Measurements from ENCODE around the gene MSH2. TPM values are rescaled to one million over a fixed set of nuclear protein-coding genes. Genes with fewer than 3 reads are reported as not detected.
"Not testable (repeated sequence)": the region's sequence is repeated elsewhere in the genome, so short reads cannot be mapped to it uniquely, and the experiment has no call there.

The MSH2 gene
- total RNA-seq, 1 experiment from 2014 or later, result 139 TPM

DNA sequence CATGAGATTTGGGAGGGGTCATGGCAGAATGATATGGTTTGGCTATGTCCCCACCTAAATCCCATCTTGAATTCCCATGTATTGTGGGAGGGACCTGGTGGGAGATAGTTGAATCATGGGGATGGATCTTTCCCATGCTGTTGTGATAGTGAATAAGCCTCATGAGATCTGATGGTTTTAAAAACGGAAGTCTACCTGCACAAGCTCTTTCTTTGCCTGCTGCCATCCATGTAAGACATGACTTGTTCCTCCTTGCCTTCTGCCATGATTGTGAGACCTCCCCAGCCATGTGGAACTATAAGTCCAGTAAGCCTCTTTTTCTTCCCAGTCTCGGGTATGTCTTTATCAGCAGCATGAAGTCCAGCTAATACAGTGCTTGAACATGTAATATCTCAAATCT, 5.0 kb downstream of the MSH2 start:
- peaks cover 14 to 24% of the 10 kb centered on the region in 2 experiments for H3K9me3 Mint-ChIP-seq
- not testable (repeated sequence) for H2BK120ac ChIP-seq (ENCODE audit: low read depth, low read length, poor library complexity, severe bottlenecking); H3K9me3 ChIP-seq (ENCODE audit: control insufficient read depth, low read depth, low read length); H2BK20ac ChIP-seq (ENCODE audit: low read depth, low read length, poor library complexity, severe bottlenecking); H2BK15ac ChIP-seq (ENCODE audit: low read depth, low read length); H2AFZ ChIP-seq (ENCODE audit: low read length); H3K4me2 ChIP-seq (ENCODE audit: insufficient read depth, insufficient read length, low read length); DNase-seq; H3K56ac ChIP-seq (ENCODE audit: insufficient read length, low read depth, low read length); H3K27me3 Mint-ChIP-seq (ENCODE audit: low read depth); H3K79me1 ChIP-seq (ENCODE audit: insufficient read depth, low read depth, low read length, poor library complexity, severe bottlenecking); H3K27ac ChIP-seq (ENCODE audit: insufficient read length, low read depth, low read length); H2BK12ac ChIP-seq (ENCODE audit: insufficient read length, low read depth, low read length); H2AK5ac ChIP-seq (ENCODE audit: insufficient read length, low read length); H3K14ac ChIP-seq (ENCODE audit: insufficient read depth, low read length); H4K5ac ChIP-seq (ENCODE audit: insufficient read length, low read depth, low read length); H4K91ac ChIP-seq (ENCODE audit: insufficient read length, low read depth, low read length); H3K9ac ChIP-seq (ENCODE audit: extremely low read depth, insufficient read length, low read length); H3K23me2 ChIP-seq (ENCODE audit: insufficient read length, low read depth, low read length, poor library complexity, severe bottlenecking); H4K20me1 ChIP-seq (ENCODE audit: control insufficient read depth, insufficient read depth, insufficient read length); H4K8ac ChIP-seq (replicated peaks; ENCODE audit: insufficient read length, low read depth, low read length); H3K18ac ChIP-seq (ENCODE audit: insufficient read length, low read depth, low read length); H3K23ac ChIP-seq (ENCODE audit: insufficient read length, low read depth, low read length); H3K4ac ChIP-seq (ENCODE audit: low read depth, low read length); H3K27me3 ChIP-seq (ENCODE audit: insufficient read depth, low read length); H2BK5ac ChIP-seq (ENCODE audit: insufficient read length, low read length); H3T11ph ChIP-seq (ENCODE audit: low read length); H3K4me1 ChIP-seq (ENCODE audit: insufficient read depth, low read length)
- peaks cover 44% of the 10 kb centered on the region for H3K79me2 ChIP-seq (ENCODE audit: insufficient read depth, low read length)
- WGBS (ENCODE audit: extremely low coverage, insufficient read length, low lambda C conversion rate), result no CpG with 5 or more reads among the region's 2 CpGs
- peaks cover 31 to 34% of the 10 kb centered on the region in 2 experiments for H3K4me1 Mint-ChIP-seq
- peak overlapping the region in 1 of 2 experiments; percentile 30; a peak in 1 of 5 replicates for H3K4me3 Mint-ChIP-seq
- peak overlapping the region in 2 of 3 experiments; percentile 8 to 61; a peak in 4 of 7 replicates for H3K27ac Mint-ChIP-seq
- H3K36me3 Mint-ChIP-seq (ENCODE audit: insufficient read depth in 1 of 3, low read depth in 3 of 3), result peaks cover 66 to 78% (median 66%) of the 10 kb centered on the region in 3 experiments
